A673 (cell line): ENCODE data around the gene ENTR1. TPM values are rescaled to one million over a fixed set of nuclear protein-coding genes. Genes with fewer than 3 reads are reported as not detected.

Source experiments
- BruUV-seq: library from RNA; stranded (reverse); fragments of 400-500 nt; replicated peaks from 2 replicates; lab custom pipeline; 2021; lab: Mats Ljungman, UMichigan
- CTCF ChIA-PET: fragments of 300-600 bp; sonication (Branson Sonifier 250); formaldehyde crosslinking; loops from one replicate; lab custom pipeline; 2022; ENCODE audit warnings: antibody characterized with exemption; lab: Charles Lee
- POLR2A ChIA-PET: fragments of 300-600 bp; sonication (Branson Sonifier 250); formaldehyde crosslinking; loops from one replicate; lab custom pipeline; 2022; ENCODE audit warnings: antibody characterized with exemption; ENCODE audit not compliant: low non-redundant PET; lab: Charles Lee
- DNase-seq: peaks from one replicate; pipeline ENCODE4 v3.0.0-alpha.2; 2015; ENCODE audit warnings: low spot score
- H3K27ac ChIP-seq: fragments of 200-600 bp; sonication (generic); 2 replicates; pipeline ENCODE4 v1.5.1; 2016; ENCODE audit warnings: mixed run types, low read depth, mild to moderate bottlenecking, mixed read lengths, antibody characterized with exemption, low read length; ENCODE audit not compliant: poor library complexity, severe bottlenecking
- H3K27me3 ChIP-seq: fragments of 200-600 bp; sonication (generic); replicated peaks from 2 replicates; pipeline ENCODE4 v1.6.1; 2017; ENCODE audit warnings: mixed run types, low read depth, mild to moderate bottlenecking, mixed read lengths, antibody characterized with exemption, low read length; ENCODE audit not compliant: insufficient read depth, poor library complexity
- H3K36me3 ChIP-seq: fragments of 200-600 bp; sonication (generic); 2 replicates; pipeline ENCODE4 v1.6.1; 2016; ENCODE audit warnings: mixed run types, mild to moderate bottlenecking, mixed read lengths, antibody characterized with exemption, low read length; ENCODE audit not compliant: insufficient read depth, poor library complexity, severe bottlenecking
- H3K4me1 ChIP-seq: fragments of 200-600 bp; sonication (generic); 2 replicates; pipeline ENCODE4 v1.6.1; 2017; ENCODE audit warnings: mixed run types, mild to moderate bottlenecking, mixed read lengths, antibody characterized with exemption, low read length; ENCODE audit not compliant: insufficient read depth, poor library complexity, severe bottlenecking
- H3K4me3 ChIP-seq: fragments of 200-600 bp; sonication (generic); 2 replicates; pipeline ENCODE4 v1.5.1; 2016; ENCODE audit warnings: low read depth, mixed run types, mild to moderate bottlenecking, mixed read lengths, low read length; ENCODE audit not compliant: poor library complexity, severe bottlenecking
- H3K9me3 ChIP-seq: fragments of 200-600 bp; sonication (generic); 2 replicates; pipeline ENCODE4 v1.6.1; 2016; ENCODE audit warnings: mixed run types, low read depth, mild to moderate bottlenecking, mixed read lengths, antibody characterized with exemption, low read length; ENCODE audit not compliant: poor library complexity, severe bottlenecking
- CTCF ChIP-seq: fragments of 300-800, 200-600 bp; sonication (generic); conservative IDR thresholded peaks from 2 replicates; pipeline ENCODE4 v1.5.1; 2017; ENCODE audit warnings: low read depth, mild to moderate bottlenecking, antibody characterized with exemption, low read length, moderate library complexity, mixed read lengths
- EZH2 ChIP-seq: fragments of 200-600 bp; sonication (generic); IDR thresholded peaks from 2 replicates; pipeline ENCODE4 v1.6.1; 2017; ENCODE audit warnings: borderline replicate concordance, low read depth, mild to moderate bottlenecking, mixed read lengths, antibody characterized with exemption, low read length; ENCODE audit not compliant: poor library complexity, severe bottlenecking
- intact Hi-C: fragments of 100-400 bp; cut with micrococcal nuclease; formaldehyde crosslinking; loops from one replicate; pipeline ENCODE4 v1.10.0; 2022; ENCODE audit not compliant: unreplicated experiment
- total RNA-seq: library from RNA; stranded (reverse); gene quantifications from 2 replicates; pipeline ENCODE4 v1.2.3, GENCODE V29; 2021

Gene ENTR1
- total RNA-seq, 1 experiment from 2014 or later = 146 TPM

GRCh38 chr9:136368190-136368589, 42.2 kb downstream of the ENTR1 start:
- Histone ChIP-seq H3K9me3 (no peaks in the 10 kb centered on the region), H3K4me1 (peaks cover 5% of the 10 kb centered on the region), H3K27me3 (no peaks in the 10 kb centered on the region), H3K36me3 (no peaks in the 10 kb centered on the region), H3K4me3 (no peak overlapping the region), H3K27ac (no peak overlapping the region)
- BruUV-seq = no TSS peak
- ChIA-PET CTCF (no interaction called here), POLR2A (no interaction called here)
- TF ChIP-seq EZH2 = no peak
- no peak for TF ChIP-seq CTCF
- DNase-seq = no peak
- intact Hi-C loops = no loop called here

GRCh38 chr9:136367296-136368145, 42.9 kb downstream of the ENTR1 start:
- BruUV-seq = no TSS peak
- intact Hi-C loops = no loop called here
- Histone ChIP-seq H3K4me3 (no peak overlapping the region), H3K27me3 (no peaks in the 10 kb centered on the region), H3K9me3 (no peaks in the 10 kb centered on the region), H3K27ac (no peak overlapping the region), H3K36me3 (no peaks in the 10 kb centered on the region), H3K4me1 (peaks cover 5% of the 10 kb centered on the region)
- CTCF ChIA-PET = no interaction called here
- POLR2A ChIA-PET = no interaction called here
- no peak for TF ChIP-seq EZH2
- TF ChIP-seq CTCF = no peak
- DNase-seq = no peak

GRCh38 chr9:136366826-136367225, 43.6 kb downstream of the ENTR1 start:
- ChIA-PET CTCF (no interaction called here), POLR2A (no interaction called here)
- peaks cover 5% of the 10 kb centered on the region for H3K4me1 ChIP-seq
- no peaks in the 10 kb centered on the region for H3K27me3 ChIP-seq
- H3K36me3 ChIP-seq = no peaks in the 10 kb centered on the region
- TF ChIP-seq EZH2 (no peak), CTCF (no peak)
- H3K9me3 ChIP-seq = no peaks in the 10 kb centered on the region
- intact Hi-C loops = no loop called here
- H3K4me3 ChIP-seq = no peak overlapping the region
- BruUV-seq = no TSS peak
- H3K27ac ChIP-seq = no peak overlapping the region
- DNase-seq = no peak
